Measurements from ENCODE around the gene METTL5. TPM values are rescaled to one million over a fixed set of nuclear protein-coding genes. Genes with fewer than 3 reads are reported as not detected.

Gene METTL5
- total RNA-seq, 1 donor from 2014 or later: 99.7 TPM

Other genes starting within 250 kb of the METTL5 start
- gene PPIG, start 240.6 kb downstream of the METTL5 start, total RNA-seq: 59.9 and 69.3 TPM in 2 replicates
- gene CFAP210, start 130.5 kb downstream of the METTL5 start, total RNA-seq: not detected in 2 replicates
- 3.0 and 3.2 TPM in 2 replicates for gene PHOSPHO2, start 130.4 kb downstream of the METTL5 start, total RNA-seq
- gene KLHL23, start 91.1 kb downstream of the METTL5 start, total RNA-seq: 8.6 and 9.1 TPM in 2 replicates
- gene SSB, start 26.0 kb downstream of the METTL5 start, total RNA-seq: 113 TPM in 2 replicates
- 25.8 and 26.0 TPM in 2 replicates for gene UBR3, start 2.5 kb upstream of the METTL5 start, total RNA-seq

Data from activated CD4-positive, alpha-beta T cell treated with anti-CD3 and anti-CD28 coated beads, Interleukin-2, amount 10 ng/mL, durations not matched to agents 24 days and 14 days (primary cell).